Mesothelial cell of epicardium (in vitro differentiated cells): ENCODE data around the gene SCAPER. TPM values are rescaled to one million over a fixed set of nuclear protein-coding genes. Genes with fewer than 3 reads are reported as not detected.
"Not testable (repeated sequence)": the region's sequence is repeated elsewhere in the genome, so short reads cannot be mapped to it uniquely, and the experiment has no call there.

Experiments
- DNase-seq, 2 experiments: peaks; one replicate each; pipeline ENCODE4 v3.0.0; 2021; ENCODE audit warnings: low spot score in 2 of 2; ENCODE audit not compliant: unreplicated experiment in 2 of 2
- H3K27ac Mint-ChIP-seq: 2 replicates; pipeline ENCODE4 v1.8.0; 2021; ENCODE audit warnings: mixed read lengths
- H3K27me3 Mint-ChIP-seq: 2 replicates; pipeline ENCODE4 v1.8.0; 2021; ENCODE audit warnings: low read depth, mixed read lengths
- H3K36me3 Mint-ChIP-seq: 2 replicates; pipeline ENCODE4 v1.8.0; 2021; ENCODE audit warnings: mixed read lengths
- H3K4me1 Mint-ChIP-seq: 2 replicates; pipeline ENCODE4 v1.8.0; 2021; ENCODE audit warnings: mixed read lengths
- H3K4me3 Mint-ChIP-seq: 2 replicates; pipeline ENCODE4 v1.8.0; 2021; ENCODE audit warnings: mild to moderate bottlenecking, moderate library complexity, mixed read lengths
- H3K9me3 Mint-ChIP-seq: 2 replicates; pipeline ENCODE4 v1.8.0; 2021; ENCODE audit warnings: mixed read lengths
- CTCF ChIP-seq: fragments of 200-600 bp; sonication (generic); IDR thresholded peaks from one replicate; pipeline ENCODE4 v1.5.0; 2021; ENCODE audit warnings: antibody characterized with exemption; ENCODE audit not compliant: unreplicated experiment
- total RNA-seq: library from RNA; stranded (reverse); gene quantifications from 3 replicates; pipeline ENCODE4 v1.2.1, GENCODE V29; 2021

SCAPER gene
- total RNA-seq, 1 donor from 2014 or later: 35.9 TPM

DNA sequence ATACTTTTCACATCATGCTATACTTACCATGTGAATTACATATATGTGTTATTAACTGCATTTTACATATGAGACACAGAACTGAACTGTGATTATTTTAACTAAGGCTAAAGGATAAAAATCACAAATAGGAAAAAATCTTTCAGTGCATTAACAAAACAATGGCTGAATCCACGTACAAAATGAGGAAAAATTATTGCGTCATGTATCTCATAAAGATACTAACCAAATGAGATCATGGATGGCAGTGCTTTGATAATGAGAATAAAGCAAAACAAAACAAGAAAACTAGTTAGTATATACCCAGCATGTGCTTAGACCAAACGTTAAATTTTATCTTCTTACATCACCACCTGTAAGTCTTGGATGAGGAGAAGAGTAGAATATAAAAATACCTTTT, 66.0 kb downstream of the SCAPER start:
- Mint-ChIP-seq H3K27me3 (no peaks in the 10 kb centered on the region), H3K36me3 (peaks cover 26% of the 10 kb centered on the region), H3K4me3 (no peak overlapping the region), H3K27ac (no peak overlapping the region), H3K4me1 (no peaks in the 10 kb centered on the region), H3K9me3 (peaks cover 26% of the 10 kb centered on the region)
- no peak for DNase-seq
- no peak for TF ChIP-seq CTCF

DNA sequence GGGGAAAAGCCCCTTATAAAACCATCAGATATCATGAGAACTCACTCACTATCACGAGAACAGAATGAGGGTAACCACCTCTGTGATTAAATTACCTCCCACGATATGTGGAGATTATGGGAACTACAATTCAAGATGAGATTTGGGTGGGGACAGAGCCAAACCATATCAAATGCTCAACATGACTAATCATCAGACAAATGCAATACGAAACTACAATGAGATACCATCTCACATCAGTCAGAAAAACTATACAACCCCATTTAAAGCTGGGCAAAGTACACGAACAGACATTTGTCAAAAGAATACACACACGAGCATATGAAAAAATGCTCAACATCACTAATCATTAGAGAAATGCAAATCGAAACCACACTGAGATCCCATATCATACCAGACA, 67.7 kb downstream of the SCAPER start:
- Mint-ChIP-seq H3K4me3 (no peak overlapping the region), H3K4me1 (no peaks in the 10 kb centered on the region), H3K27ac (no peak overlapping the region), H3K9me3 (peaks cover 43% of the 10 kb centered on the region), H3K36me3 (peaks cover 41% of the 10 kb centered on the region), H3K27me3 (no peaks in the 10 kb centered on the region)
- no peak for TF ChIP-seq CTCF
- no peak for DNase-seq

DNA sequence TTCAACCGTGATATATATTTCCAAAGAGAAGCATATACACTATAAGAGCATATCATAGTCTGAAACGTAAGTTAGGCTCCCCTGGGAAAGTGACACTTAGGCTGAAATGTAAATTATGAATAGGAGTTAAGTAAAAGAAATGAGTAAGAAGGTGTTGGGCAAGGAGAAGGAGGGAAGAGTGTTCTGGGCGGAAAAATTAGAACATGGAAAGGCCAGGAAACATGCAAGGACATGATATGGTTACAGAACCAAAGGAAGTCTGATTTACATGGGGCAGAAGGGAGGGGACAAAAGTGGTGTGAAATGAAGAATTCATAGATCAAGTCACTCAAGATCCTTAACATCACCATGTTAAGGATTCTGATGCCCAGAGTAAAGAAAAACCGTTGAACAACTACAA, 75.2 kb downstream of the SCAPER start:
- no peaks in the 10 kb centered on the region for H3K27me3 Mint-ChIP-seq
- no peak for DNase-seq
- H3K36me3 Mint-ChIP-seq: peaks cover 27% of the 10 kb centered on the region
- no peak overlapping the region for H3K4me3 Mint-ChIP-seq
- no peaks in the 10 kb centered on the region for H3K4me1 Mint-ChIP-seq
- H3K9me3 Mint-ChIP-seq: peaks cover 32% of the 10 kb centered on the region
- H3K27ac Mint-ChIP-seq: no peak overlapping the region
- TF ChIP-seq CTCF: no peak

- Mint-ChIP-seq H3K27ac (no peak overlapping the region), H3K9me3 (peaks cover 10% of the 10 kb centered on the region), H3K4me1 (no peaks in the 10 kb centered on the region), H3K36me3 (peaks cover 13% of the 10 kb centered on the region), H3K4me3 (no peak overlapping the region), H3K27me3 (no peaks in the 10 kb centered on the region)
- no peak for DNase-seq
- no peak for TF ChIP-seq CTCF
Measured at GRCh38 chr15:76823890-76824289, 81.2 kb downstream of the SCAPER start.

GRCh38 chr15:76823303-76823702, 81.8 kb downstream of the SCAPER start:
- no peak for TF ChIP-seq CTCF
- H3K4me1 Mint-ChIP-seq: no peaks in the 10 kb centered on the region
- DNase-seq: no peak
- no peak overlapping the region for H3K27ac Mint-ChIP-seq
- H3K36me3 Mint-ChIP-seq: peaks cover 18% of the 10 kb centered on the region
- no peak overlapping the region for H3K4me3 Mint-ChIP-seq
- H3K27me3 Mint-ChIP-seq: no peaks in the 10 kb centered on the region
- H3K9me3 Mint-ChIP-seq: peaks cover 12% of the 10 kb centered on the region

DNA sequence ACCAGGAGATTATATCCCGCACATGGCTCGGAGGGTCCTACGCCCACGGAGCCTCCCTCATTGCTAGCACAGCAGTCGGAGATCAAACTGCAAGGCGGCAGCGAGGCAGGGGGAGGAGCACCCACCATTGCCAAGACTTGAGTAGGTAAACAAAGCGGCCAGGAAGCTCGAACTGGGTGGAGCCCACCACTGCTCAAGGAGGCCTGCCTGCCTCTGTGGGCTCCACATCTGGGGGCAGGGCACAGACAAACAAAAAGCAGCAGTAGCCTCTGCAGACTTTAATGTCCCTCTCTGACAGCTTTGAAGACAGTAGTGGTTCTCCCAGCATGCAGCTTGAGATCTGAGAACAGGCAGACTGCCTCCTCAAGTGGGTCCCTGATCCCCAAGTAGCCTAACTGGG, 86.2 kb downstream of the SCAPER start:
- H3K27ac Mint-ChIP-seq, H3K4me1 Mint-ChIP-seq, DNase-seq, H3K4me3 Mint-ChIP-seq, H3K27me3 Mint-ChIP-seq: not testable (repeated sequence)
- peaks cover 28% of the 10 kb centered on the region for H3K9me3 Mint-ChIP-seq
- H3K36me3 Mint-ChIP-seq: peaks cover 20% of the 10 kb centered on the region
